ENCODE results near the gene DIS3L2. TPM values are rescaled to one million over a fixed set of nuclear protein-coding genes. Genes with fewer than 3 reads are reported as not detected.

DIS3L2 gene
- total RNA-seq, 1 donor = 30.7 TPM

GRCh38 chr2:232341739-232342126 lies 380.2 kb downstream of the DIS3L2 start:
- DNase-seq (ENCODE audit: low read depth) = no peak
- H3K4me3 ChIP-seq (ENCODE audit: low read depth, low read length) = no peak overlapping the region
- no peak for TF ChIP-seq CTCF (IDR thresholded peaks at IDR 0.05; ENCODE audit: insufficient read depth, low read depth, low read length)

GRCh38 chr2:232342635-232343565 lies 381.4 kb downstream of the DIS3L2 start:
- DNase-seq (ENCODE audit: low read depth) = no peak
- no peak overlapping the region for H3K4me3 ChIP-seq (ENCODE audit: low read depth, low read length)
- no peak for TF ChIP-seq CTCF (IDR thresholded peaks at IDR 0.05; ENCODE audit: insufficient read depth, low read depth, low read length)

GRCh38 chr2:232343821-232344220 lies 382.3 kb downstream of the DIS3L2 start:
- no peak for DNase-seq (ENCODE audit: low read depth)
- H3K4me3 ChIP-seq (ENCODE audit: low read depth, low read length) = no peak overlapping the region
- no peak for TF ChIP-seq CTCF (IDR thresholded peaks at IDR 0.05; ENCODE audit: insufficient read depth, low read depth, low read length)

- no peak for DNase-seq (ENCODE audit: low read depth)
- H3K4me3 ChIP-seq (ENCODE audit: low read depth, low read length) = no peak overlapping the region
- no peak for TF ChIP-seq CTCF (IDR thresholded peaks at IDR 0.05; ENCODE audit: insufficient read depth, low read depth, low read length)
Observed at GRCh38 chr2:232345251-232345650, 383.7 kb downstream of the DIS3L2 start.

- no peak overlapping the region for H3K4me3 ChIP-seq (ENCODE audit: low read depth, low read length)
- DNase-seq (ENCODE audit: low read depth) = no peak
- TF ChIP-seq CTCF (IDR thresholded peaks at IDR 0.05; ENCODE audit: insufficient read depth, low read depth, low read length) = no peak
Observed at GRCh38 chr2:232347369-232347768, 385.9 kb downstream of the DIS3L2 start.

- no peak for DNase-seq (ENCODE audit: low read depth)
- no peak overlapping the region for H3K4me3 ChIP-seq (ENCODE audit: low read depth, low read length)
- no peak for TF ChIP-seq CTCF (IDR thresholded peaks at IDR 0.05; ENCODE audit: insufficient read depth, low read depth, low read length)
Observed at GRCh38 chr2:232348936-232349335, 387.4 kb downstream of the DIS3L2 start.

Data from fibroblast of villous mesenchyme (primary cell).